ENCODE results near the gene RIOK2. TPM values are rescaled to one million over a fixed set of nuclear protein-coding genes. Genes with fewer than 3 reads are reported as not detected.
A peak's percentile ranks its signal among the peaks of the same experiment; 100 is the strongest.

The RIOK2 gene
- 26.0 TPM for total RNA-seq

DNA sequence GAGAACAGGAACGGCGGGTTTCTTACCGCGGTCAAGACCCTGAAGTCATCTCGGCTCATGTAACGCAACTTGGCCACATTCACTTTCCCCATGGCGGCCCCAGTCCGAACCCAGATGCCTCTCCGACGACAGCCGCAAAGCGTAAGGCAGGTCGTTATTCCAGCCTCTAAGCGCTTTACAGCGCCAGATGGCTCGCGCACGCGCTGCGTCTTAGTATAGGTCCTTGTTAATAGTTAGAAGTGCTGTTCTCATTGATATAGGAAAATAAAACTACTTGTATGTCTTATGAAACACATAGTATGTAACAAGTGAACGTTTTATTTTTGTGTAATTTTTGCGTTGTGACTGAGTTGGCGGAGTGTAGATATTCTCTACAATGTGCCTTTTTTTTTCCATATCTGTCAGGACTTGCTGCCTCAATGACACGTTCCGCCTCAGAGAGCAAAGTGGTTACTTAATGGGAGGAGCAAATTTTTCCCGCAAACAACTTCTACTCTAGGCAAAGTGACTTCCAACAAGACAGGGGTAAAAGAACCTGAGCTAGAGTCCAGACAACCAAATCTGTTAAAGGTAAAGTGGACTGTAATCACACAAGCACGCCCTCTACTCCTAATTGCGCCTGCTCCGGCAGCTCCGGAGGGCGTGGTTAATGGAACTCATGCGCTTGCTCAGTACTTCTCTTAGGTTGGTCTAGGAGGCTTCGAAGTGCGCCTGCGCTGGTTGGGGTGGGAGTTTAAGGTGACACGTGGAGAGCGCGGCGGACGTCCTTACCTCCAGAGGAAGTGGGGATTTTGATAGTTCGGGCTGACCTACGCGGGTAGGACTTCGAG is at the start of gene RIOK2:
TSS of gene RIOK2 (minus strand) at position 148 of the 830 bp plus-strand sequence. CDS start at position 92, 56 bp downstream.
- H3K9me3 ChIP-seq (ENCODE audit: low read depth, low read length), result no peaks in the 10 kb centered on the region
- H3K27me3 ChIP-seq (ENCODE audit: insufficient read depth, low read length), result no peaks in the 10 kb centered on the region
- H3K4me1 ChIP-seq (ENCODE audit: insufficient read depth, low read length), result peaks cover 25% of the 10 kb centered on the region
- H3K4me3 ChIP-seq (ENCODE audit: low read length), result peak within 1 kb of the TSS; percentile 79

DNA sequence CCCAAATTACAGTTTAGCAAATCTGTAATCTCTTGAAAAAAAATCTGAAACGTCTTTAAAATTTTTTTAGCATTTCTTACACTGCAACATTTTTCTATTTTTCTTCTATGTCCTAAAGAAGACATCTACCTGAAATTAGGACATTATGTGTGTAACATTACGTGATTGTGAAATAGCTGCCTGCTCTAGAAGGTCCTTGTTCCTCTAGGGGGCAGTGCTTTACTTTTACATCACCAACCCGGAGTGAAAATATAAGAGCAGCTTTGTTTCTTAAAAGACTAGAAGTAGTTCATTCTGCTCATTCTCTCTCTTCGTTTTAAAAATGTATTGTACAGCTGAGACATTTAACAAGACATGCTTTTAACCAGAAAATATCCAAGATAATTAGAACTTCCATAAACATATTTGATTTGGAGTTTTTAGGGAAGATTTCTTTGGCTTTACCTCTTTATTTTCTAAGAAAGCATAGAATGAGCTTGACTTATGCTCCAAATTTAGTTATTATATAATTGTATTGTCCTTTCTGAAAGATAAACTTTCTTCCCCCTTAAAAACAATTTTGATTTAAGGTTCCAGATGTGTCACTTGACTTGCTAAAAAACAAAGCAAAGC is 48.1 kb upstream of the RIOK2 start:
- H3K4me3 ChIP-seq (ENCODE audit: low read length), result no peak overlapping the region
- H3K4me1 ChIP-seq (ENCODE audit: insufficient read depth, low read length), result no peaks in the 10 kb centered on the region
- H3K27me3 ChIP-seq (ENCODE audit: insufficient read depth, low read length), result no peaks in the 10 kb centered on the region
- H3K9me3 ChIP-seq (ENCODE audit: low read depth, low read length), result no peaks in the 10 kb centered on the region

- Histone ChIP-seq H3K27me3 (ENCODE audit: insufficient read depth, low read length) (no peaks in the 10 kb centered on the region), H3K9me3 (ENCODE audit: low read depth, low read length) (no peaks in the 10 kb centered on the region), H3K4me1 (ENCODE audit: insufficient read depth, low read length) (no peaks in the 10 kb centered on the region), H3K4me3 (ENCODE audit: low read length) (no peak overlapping the region)
Observed at GRCh38 chr5:97229688-97230285, 46.7 kb upstream of the RIOK2 start.

DNA sequence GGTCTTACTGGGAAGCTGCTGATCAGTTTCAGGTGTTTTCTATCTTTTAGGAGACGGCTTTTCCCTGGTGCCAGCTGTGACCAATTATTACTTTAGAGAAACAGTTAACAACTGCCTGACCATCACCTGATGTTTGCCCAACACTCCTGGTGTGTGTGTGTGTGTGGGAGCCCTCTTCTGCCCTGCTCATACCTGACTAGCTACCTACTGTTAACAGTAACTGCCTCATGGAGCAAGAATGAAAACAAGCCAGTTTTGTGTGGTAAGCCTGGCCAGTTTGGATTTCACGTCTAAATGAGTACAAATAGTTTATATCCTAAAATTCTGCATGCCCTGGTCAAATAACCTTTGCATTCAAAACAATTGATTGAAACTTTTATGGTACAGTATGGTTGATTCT is 46.1 kb upstream of the RIOK2 start:
- Histone ChIP-seq H3K27me3 (ENCODE audit: insufficient read depth, low read length) (no peaks in the 10 kb centered on the region), H3K9me3 (ENCODE audit: low read depth, low read length) (no peaks in the 10 kb centered on the region), H3K4me3 (ENCODE audit: low read length) (no peak overlapping the region), H3K4me1 (ENCODE audit: insufficient read depth, low read length) (no peaks in the 10 kb centered on the region)

DNA sequence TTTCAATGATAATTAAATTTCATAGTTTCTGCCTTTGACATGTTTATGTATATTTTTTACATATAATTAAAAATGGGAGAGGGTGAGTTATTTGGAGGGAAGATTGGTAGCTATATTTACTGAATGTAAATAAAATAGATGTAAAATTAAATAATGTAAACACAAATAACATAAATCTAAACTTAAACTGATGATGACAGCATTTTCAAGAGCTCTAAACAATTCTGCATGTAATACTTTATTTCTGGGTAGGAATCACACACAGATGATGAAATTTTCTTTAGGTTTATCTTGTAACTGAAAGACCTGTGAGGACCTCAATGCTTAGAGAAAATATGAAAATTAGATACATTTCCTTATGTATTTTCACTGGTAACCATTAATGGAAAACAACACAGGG is 42.2 kb upstream of the RIOK2 start:
- Histone ChIP-seq H3K9me3 (ENCODE audit: low read depth, low read length) (no peaks in the 10 kb centered on the region), H3K4me1 (ENCODE audit: insufficient read depth, low read length) (no peaks in the 10 kb centered on the region), H3K4me3 (ENCODE audit: low read length) (no peak overlapping the region), H3K27me3 (ENCODE audit: insufficient read depth, low read length) (no peaks in the 10 kb centered on the region)

DNA sequence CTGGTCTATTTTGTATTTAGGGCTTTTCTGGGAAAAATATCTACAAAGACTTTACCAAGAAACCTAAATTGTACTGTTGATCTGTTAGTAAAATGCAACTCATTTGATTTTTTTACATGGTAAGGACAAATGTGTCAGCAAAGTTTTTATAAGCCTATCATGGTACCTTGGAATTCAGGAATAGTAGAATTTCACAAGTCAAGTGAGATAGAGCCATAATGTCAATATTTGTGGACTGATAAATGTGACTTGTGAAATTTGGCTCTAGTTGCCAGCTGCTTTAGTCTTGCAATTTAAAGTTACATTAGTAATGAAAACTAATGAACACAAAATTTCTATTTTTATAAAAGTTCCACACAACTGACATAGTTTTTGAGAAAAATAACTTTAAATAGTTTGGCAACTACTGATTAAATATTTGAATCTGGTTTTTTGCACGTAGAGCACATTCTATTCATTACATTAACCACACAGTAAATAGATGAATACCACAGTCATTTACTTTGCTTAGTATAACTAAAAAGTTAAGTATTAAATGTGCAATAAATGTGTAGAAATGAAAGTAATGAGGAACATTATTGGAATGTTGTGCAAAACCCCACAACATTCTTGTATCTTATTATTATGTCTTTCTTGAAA is 41.2 kb upstream of the RIOK2 start:
- Histone ChIP-seq H3K4me1 (ENCODE audit: insufficient read depth, low read length) (no peaks in the 10 kb centered on the region), H3K27me3 (ENCODE audit: insufficient read depth, low read length) (no peaks in the 10 kb centered on the region), H3K4me3 (ENCODE audit: low read length) (no peak overlapping the region), H3K9me3 (ENCODE audit: low read depth, low read length) (no peaks in the 10 kb centered on the region)

DNA sequence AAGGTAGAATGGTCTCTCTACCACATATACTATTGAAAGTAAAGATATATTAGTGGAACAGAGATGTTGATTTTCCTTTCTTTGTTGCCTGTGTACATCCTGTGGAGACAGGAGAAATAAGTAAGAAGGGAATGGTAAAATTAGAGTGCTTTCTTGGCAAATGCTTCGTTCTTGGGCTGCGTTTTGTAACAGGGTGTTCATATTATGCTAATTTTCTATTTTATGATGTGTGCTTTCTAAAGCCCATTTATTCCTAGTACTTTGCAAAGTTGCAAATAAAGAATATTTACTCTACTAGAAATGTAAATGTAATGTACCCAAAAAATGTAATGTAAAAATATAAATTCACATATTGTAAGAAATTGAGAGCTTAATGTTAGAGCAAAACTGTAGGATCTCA is 40.5 kb upstream of the RIOK2 start:
- Histone ChIP-seq H3K4me3 (ENCODE audit: low read length) (no peak overlapping the region), H3K9me3 (ENCODE audit: low read depth, low read length) (no peaks in the 10 kb centered on the region), H3K4me1 (ENCODE audit: insufficient read depth, low read length) (no peaks in the 10 kb centered on the region), H3K27me3 (ENCODE audit: insufficient read depth, low read length) (no peaks in the 10 kb centered on the region)

DNA sequence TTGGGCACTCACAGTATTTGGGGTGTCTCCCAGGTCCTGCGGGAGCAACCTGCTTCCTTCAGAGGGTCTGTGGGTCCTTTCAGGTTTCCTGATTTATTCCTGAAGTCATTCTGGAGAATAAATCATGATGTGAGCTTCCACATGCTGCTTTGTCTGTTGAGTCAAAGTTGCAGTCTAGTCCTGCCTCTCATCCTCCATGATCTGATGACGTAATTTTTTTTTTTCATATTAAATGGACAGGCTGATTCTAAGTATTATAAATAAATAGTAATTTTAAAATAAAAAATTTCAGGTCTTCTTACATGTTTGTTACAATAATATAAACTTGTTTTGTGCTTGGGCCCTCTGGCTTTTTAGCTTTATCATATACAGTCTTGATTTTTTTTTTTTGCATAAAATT is 26.3 kb upstream of the RIOK2 start:
- no peak overlapping the region for H3K4me3 ChIP-seq (ENCODE audit: low read length)
- peaks cover 7% of the 10 kb centered on the region for H3K27me3 ChIP-seq (ENCODE audit: insufficient read depth, low read length)
- peaks cover 11% of the 10 kb centered on the region for H3K9me3 ChIP-seq (ENCODE audit: low read depth, low read length)
- H3K4me1 ChIP-seq (ENCODE audit: insufficient read depth, low read length), result no peaks in the 10 kb centered on the region

DNA sequence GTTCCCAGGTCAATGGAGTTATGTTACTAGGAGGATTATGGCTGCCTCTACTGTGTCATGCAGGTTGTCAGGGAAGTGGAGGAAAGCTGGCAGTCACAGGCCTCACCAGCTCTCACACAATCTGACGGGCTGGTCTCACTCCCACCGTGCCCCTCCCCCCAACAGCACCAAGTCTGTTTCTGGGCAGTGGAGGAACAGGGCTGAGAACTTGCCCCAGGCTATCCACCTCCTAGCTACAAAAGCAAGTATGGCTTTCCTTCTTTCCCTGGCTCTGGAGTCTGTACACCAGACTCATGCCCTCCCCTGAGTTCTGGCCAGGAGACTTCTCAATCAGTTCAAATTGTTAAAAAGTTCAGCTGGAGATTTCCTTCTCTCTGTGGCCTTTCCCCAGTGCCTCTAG is 25.7 kb upstream of the RIOK2 start:
- Histone ChIP-seq H3K27me3 (ENCODE audit: insufficient read depth, low read length) (peaks cover 7% of the 10 kb centered on the region), H3K4me1 (ENCODE audit: insufficient read depth, low read length) (no peaks in the 10 kb centered on the region), H3K9me3 (ENCODE audit: low read depth, low read length) (peaks cover 5% of the 10 kb centered on the region), H3K4me3 (ENCODE audit: low read length) (no peak overlapping the region)

DNA sequence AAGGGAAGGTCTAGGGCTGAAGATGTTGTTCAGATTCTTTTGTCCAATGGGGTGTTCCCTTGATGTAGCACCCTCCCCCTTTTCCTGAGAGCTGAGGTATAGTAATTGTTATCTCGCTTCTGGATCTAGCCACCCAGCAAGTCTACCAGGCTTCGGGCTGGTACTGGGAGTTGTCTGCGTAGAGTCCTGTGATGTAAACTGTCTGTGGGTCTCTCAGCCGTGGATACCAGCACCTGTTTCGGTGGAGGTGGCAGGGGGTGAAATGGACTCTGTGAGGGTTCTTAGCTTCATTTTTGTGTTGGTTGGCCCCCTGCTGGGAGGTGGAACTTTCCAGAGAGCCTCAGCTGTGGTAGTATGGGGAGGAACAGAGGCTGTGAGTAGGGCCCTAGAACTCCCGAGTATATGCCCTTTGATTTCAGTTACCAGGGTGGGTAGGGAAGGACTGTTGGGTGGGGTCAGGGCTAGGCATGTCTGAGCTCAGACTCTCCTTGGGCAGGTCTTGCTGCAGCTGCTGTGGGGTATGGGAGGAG is 25.2 kb upstream of the RIOK2 start:
- Histone ChIP-seq H3K4me3 (ENCODE audit: low read length) (no peak overlapping the region), H3K27me3 (ENCODE audit: insufficient read depth, low read length) (peaks cover 5% of the 10 kb centered on the region), H3K4me1 (ENCODE audit: insufficient read depth, low read length) (no peaks in the 10 kb centered on the region), H3K9me3 (ENCODE audit: low read depth, low read length) (peaks cover under 1% of the 10 kb centered on the region)

DNA sequence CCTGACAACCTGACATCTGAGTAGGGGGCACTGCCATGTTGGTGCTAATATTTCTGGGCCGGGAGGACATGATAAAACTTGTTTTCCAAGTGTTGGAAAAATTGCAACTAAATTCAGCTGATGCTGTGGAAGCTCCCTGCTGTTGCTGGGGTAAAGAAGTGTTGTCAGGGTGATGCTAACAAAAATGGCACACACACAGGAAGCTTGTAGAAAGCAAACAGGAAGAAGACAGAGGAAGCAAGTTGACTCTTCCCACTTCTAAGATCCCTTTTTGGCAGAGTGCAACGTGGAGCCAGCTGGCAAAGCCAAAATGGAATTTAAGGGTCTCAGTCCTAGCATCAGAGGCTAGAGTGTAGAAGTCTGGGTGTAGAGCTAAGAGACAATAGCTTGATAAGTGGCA is 11.3 kb upstream of the RIOK2 start:
- H3K4me3 ChIP-seq (ENCODE audit: low read length), result no peak overlapping the region
- H3K9me3 ChIP-seq (ENCODE audit: low read depth, low read length), result no peaks in the 10 kb centered on the region
- peaks cover 8% of the 10 kb centered on the region for H3K4me1 ChIP-seq (ENCODE audit: insufficient read depth, low read length)
- H3K27me3 ChIP-seq (ENCODE audit: insufficient read depth, low read length), result no peaks in the 10 kb centered on the region

DNA sequence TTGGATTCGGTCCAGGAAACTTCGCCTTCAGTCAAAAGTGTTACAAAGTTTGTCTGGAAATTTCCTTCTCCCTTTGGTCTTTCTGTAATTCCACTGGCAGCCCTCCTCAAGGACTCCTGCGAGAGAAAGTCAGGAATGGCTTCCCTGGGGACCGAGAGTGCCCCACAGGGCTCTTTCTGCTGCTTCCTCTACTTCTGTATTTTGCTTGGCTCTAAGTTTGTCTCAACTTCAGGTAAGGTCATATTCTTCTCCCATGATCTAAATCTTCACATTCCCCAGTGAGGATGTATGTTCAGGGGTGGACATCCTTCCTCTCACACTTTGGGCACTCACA is 10.3 kb upstream of the RIOK2 start:
- H3K4me1 ChIP-seq (ENCODE audit: insufficient read depth, low read length), result peaks cover 8% of the 10 kb centered on the region
- no peaks in the 10 kb centered on the region for H3K27me3 ChIP-seq (ENCODE audit: insufficient read depth, low read length)
- H3K4me3 ChIP-seq (ENCODE audit: low read length), result no peak overlapping the region
- H3K9me3 ChIP-seq (ENCODE audit: low read depth, low read length), result no peaks in the 10 kb centered on the region

- Histone ChIP-seq H3K9me3 (ENCODE audit: low read depth, low read length) (no peaks in the 10 kb centered on the region), H3K4me3 (ENCODE audit: low read length) (no peak overlapping the region), H3K27me3 (ENCODE audit: insufficient read depth, low read length) (no peaks in the 10 kb centered on the region), H3K4me1 (ENCODE audit: insufficient read depth, low read length) (peaks cover 8% of the 10 kb centered on the region)
Observed at GRCh38 chr5:97192580-97193354, 9.7 kb upstream of the RIOK2 start.

GRCh38 chr5:97191893-97192292 is 8.8 kb upstream of the RIOK2 start:
- Histone ChIP-seq H3K4me3 (ENCODE audit: low read length) (no peak overlapping the region), H3K9me3 (ENCODE audit: low read depth, low read length) (no peaks in the 10 kb centered on the region), H3K27me3 (ENCODE audit: insufficient read depth, low read length) (no peaks in the 10 kb centered on the region), H3K4me1 (ENCODE audit: insufficient read depth, low read length) (peaks cover 8% of the 10 kb centered on the region)

Data from mononuclear cell (primary cell).